ENCODE data around the gene CST2. TPM values are rescaled to one million over a fixed set of nuclear protein-coding genes. Genes with fewer than 3 reads are reported as not detected.

The CST2 gene, protein sequence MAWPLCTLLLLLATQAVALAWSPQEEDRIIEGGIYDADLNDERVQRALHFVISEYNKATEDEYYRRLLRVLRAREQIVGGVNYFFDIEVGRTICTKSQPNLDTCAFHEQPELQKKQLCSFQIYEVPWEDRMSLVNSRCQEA
- total RNA-seq (2022; extraction: Qiagen RNA extraction; ENCODE audit: low read depth) = 0.19 to 0.43 TPM (median 0.27 TPM) in 4 of 5 replicates, not detected in the other

DNA sequence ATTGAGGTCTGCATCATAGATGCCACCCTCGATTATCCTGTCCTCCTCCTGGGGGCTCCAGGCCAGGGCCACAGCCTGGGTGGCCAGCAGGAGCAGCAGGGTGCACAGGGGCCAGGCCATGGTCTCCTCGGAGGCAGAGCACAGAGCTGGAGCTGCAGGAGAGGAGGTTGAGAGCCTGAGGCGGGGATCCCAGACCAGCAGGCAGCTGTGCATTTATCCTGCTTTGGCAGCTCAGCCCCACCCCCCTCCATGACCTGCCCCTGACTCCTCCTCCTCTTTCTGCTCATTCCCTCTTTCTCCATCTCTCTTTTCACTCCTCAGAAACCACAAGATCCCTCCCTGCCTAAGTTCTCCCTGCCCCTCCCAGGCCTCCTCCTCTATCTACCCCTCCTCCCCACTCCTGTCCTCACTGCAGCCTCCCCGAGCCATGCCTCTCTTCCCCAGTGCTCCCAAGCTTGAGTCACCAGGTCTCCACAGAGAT lies at the start of gene CST2:
Gene CST2, minus strand, starts transcription at position 189 of the 481 bp plus-strand sequence. Its CDS starts 69 bp downstream, at position 120.

Other genes starting within 250 kb of the CST2 start
- not detected in 5 replicates for gene CST9, start 220.8 kb downstream of the CST2 start, total RNA-seq (2022; extraction: Qiagen RNA extraction; ENCODE audit: low read depth)
- gene CST3, start 188.8 kb downstream of the CST2 start, total RNA-seq (2022; extraction: Qiagen RNA extraction; ENCODE audit: low read depth) = 267 to 420 TPM (median 398 TPM) in 5 replicates
- not detected in 5 replicates for gene CST4, start 137.7 kb downstream of the CST2 start, total RNA-seq (2022; extraction: Qiagen RNA extraction; ENCODE audit: low read depth)
- 0.44 to 2.1 TPM (median 1.2 TPM) in 5 replicates for gene CST1, start 75.8 kb downstream of the CST2 start, total RNA-seq (2022; extraction: Qiagen RNA extraction; ENCODE audit: low read depth)
- not detected in 5 replicates for gene CST5, start 53.0 kb upstream of the CST2 start, total RNA-seq (2022; extraction: Qiagen RNA extraction; ENCODE audit: low read depth)
- not detected in 5 replicates for gene GGTLC1, start 162.1 kb upstream of the CST2 start, total RNA-seq (2022; extraction: Qiagen RNA extraction; ENCODE audit: low read depth)

All from A549 treated with GW870086 at 1 μM for 4 hours (cell line).